Common myeloid progenitor, CD34-positive (primary cell): Measurements from ENCODE around the gene SAG.

Source experiments
- CTCF ChIA-PET: fragments of 350-600 bp; sonication (Branson Sonifier 250); formaldehyde crosslinking; loops from one replicate; lab custom pipeline; 2021; ENCODE audit warnings: antibody characterized with exemption; lab: Charles Lee
- POLR2A ChIA-PET: fragments of 350-600 bp; sonication (Branson Sonifier 250); formaldehyde crosslinking; loops from one replicate; lab custom pipeline; 2021; ENCODE audit warnings: antibody characterized with exemption; lab: Charles Lee
- DNase-seq, 3 donors: peaks; one replicate each; pipeline versions ENCODE4 v3.0.0 to v3.0.0-alpha.2; 2013
- H3K27ac ChIP-seq, 2 experiments: 1 replicate in 1 of 2; 2 replicates in 1 of 2; pipeline ENCODE4 v1.7.0; 2013; ENCODE audit warnings: inconsistent platforms in 2 of 2, low read length in 2 of 2, mild to moderate bottlenecking in 2 of 2, low read depth in 1 of 2, moderate library complexity in 1 of 2; ENCODE audit not compliant: severe bottlenecking in 2 of 2, insufficient read depth in 1 of 2, poor library complexity in 1 of 2
- H3K27me3 ChIP-seq, 5 experiments: replicated peaks in 2 of 5; 1 replicate in 3 of 5; 2 replicates in 2 of 5; pipeline versions ENCODE4 v1.6.1 to v1.7.0; 2013; ENCODE audit warnings: low read length in 4 of 5, mild to moderate bottlenecking in 2 of 5, moderate library complexity in 2 of 5, inconsistent platforms in 1 of 5; ENCODE audit not compliant: insufficient read depth in 5 of 5, control insufficient read depth in 4 of 5
- H3K36me3 ChIP-seq, 4 experiments: 1 replicate in 2 of 4; 2 replicates in 2 of 4; pipeline versions ENCODE4 v1.6.1 to v1.7.0; 2013; ENCODE audit warnings: low read length in 3 of 4, control low read depth in 1 of 4, mild to moderate bottlenecking in 1 of 4; ENCODE audit not compliant: control insufficient read depth in 4 of 4, insufficient read depth in 4 of 4
- H3K4me1 ChIP-seq, 4 experiments: 1 replicate in 3 of 4; 2 replicates in 1 of 4; pipeline versions ENCODE4 v1.6.1 to v1.7.1; 2013; ENCODE audit warnings: low read length in 3 of 4, mild to moderate bottlenecking in 3 of 4, control low read depth in 1 of 4, inconsistent platforms in 1 of 4, moderate library complexity in 1 of 4; ENCODE audit not compliant: control insufficient read depth in 4 of 4, insufficient read depth in 4 of 4; ENCODE audit errors: control extremely low read depth in 1 of 4
- H3K4me3 ChIP-seq, 7 experiments: 1 replicate in 4 of 7; 2 replicates in 3 of 7; pipeline versions ENCODE4 v1.5.1 to v1.7.0; 2013; ENCODE audit warnings: mild to moderate bottlenecking in 7 of 7, low read length in 6 of 7, moderate library complexity in 6 of 7, inconsistent platforms in 2 of 7, low read depth in 2 of 7, control low read depth in 1 of 7; ENCODE audit not compliant: insufficient read depth in 4 of 7, control insufficient read depth in 1 of 7; ENCODE audit errors: extremely low read depth in 1 of 7
- H3K9me3 ChIP-seq, 5 experiments: 1 replicate in 4 of 5; 2 replicates in 1 of 5; pipeline versions ENCODE4 v1.6.1 to v1.7.1; 2013; ENCODE audit warnings: low read length in 4 of 5, mild to moderate bottlenecking in 2 of 5, inconsistent platforms in 1 of 5, low read depth in 1 of 5, moderate library complexity in 1 of 5; ENCODE audit not compliant: control insufficient read depth in 4 of 5, insufficient read depth in 2 of 5; ENCODE audit errors: control extremely low read depth in 1 of 5
- WGBS: methylation state at CpG from one replicate; pipeline ENCODE4 v1.1.5; 2013; ENCODE audit not compliant: insufficient coverage; 5-methylcytosine and 5-hydroxymethylcytosine counted together

Gene SAG

DNA sequence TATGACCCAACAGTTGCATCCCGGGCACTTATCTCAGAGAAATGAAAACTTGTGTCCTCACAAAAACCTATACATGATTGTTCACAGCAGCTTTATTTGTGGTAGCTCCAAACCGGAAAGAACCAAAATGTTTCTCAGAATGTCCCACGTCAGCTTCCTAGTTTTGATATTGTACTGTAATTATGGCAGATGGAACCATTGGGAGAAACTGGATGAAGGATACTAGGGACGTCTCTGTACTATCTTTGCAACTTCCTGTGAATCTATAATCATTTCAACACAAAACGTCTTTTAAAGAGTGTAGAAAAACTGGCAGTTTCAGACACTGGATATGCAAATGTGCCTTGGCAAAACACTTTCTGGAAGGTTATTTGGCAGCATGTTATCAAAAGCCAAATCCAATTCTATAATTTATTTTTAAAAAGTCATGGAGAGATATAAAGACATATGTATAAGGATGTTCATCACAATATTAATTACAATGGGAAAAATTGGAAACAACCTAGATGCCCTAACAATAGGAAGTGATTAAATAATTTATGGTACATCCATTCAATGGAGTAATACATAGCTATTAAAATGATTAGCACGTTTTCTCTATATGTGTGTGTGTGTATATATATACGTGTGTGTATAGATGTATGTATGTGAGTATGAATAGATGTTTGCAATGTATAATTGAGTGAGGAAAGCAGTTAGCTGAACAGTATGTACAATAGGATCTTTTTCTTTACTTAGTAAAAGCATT is 9.8 kb downstream of the SAG start:
- WGBS = 100% methylated on average over 5 of the region's 7 CpGs
- Histone ChIP-seq H3K27ac (no peak overlapping the region), H3K9me3 (no peaks in the 10 kb centered on the region), H3K4me3 (no peak overlapping the region), H3K36me3 (no peaks in the 10 kb centered on the region), H3K4me1 (no peaks in the 10 kb centered on the region), H3K27me3 (no peaks in the 10 kb centered on the region)
- POLR2A ChIA-PET = no interaction called here
- CTCF ChIA-PET = interaction anchor here (0.6 to 2.0 kb wide), 6 partner anchors 10 to 129 kb away, joined by 3 to 4 read pairs (median 3); partner anchors contain the start of gene SAG
- DNase-seq = no peak

GRCh38 chr2:233319256-233319655 is 11.6 kb downstream of the SAG start:
- Histone ChIP-seq H3K9me3 (no peaks in the 10 kb centered on the region), H3K4me1 (no peaks in the 10 kb centered on the region), H3K27ac (no peak overlapping the region), H3K27me3 (no peaks in the 10 kb centered on the region), H3K36me3 (no peaks in the 10 kb centered on the region), H3K4me3 (no peak overlapping the region)
- CTCF ChIA-PET = no interaction called here
- no peak for DNase-seq
- 90% methylated on average over 3 of the region's 5 CpGs for WGBS
- POLR2A ChIA-PET = no interaction called here

DNA sequence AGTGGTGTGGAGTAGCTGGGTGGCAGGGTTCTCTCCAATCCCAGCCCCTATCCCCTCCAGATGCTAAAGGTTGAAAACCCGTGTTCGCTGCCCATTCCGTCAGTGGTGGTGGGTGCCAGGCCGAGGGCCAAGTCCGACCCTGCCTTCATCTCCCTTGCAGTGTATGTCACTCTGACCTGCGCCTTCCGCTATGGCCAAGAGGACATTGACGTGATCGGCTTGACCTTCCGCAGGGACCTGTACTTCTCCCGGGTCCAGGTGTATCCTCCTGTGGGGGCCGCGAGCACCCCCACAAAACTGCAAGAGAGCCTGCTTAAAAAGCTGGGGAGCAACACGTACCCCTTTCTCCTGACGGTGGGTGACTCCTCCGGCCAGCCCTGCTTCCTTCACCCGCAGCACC is 12.9 kb downstream of the SAG start:
- Histone ChIP-seq H3K9me3 (no peaks in the 10 kb centered on the region), H3K36me3 (no peaks in the 10 kb centered on the region), H3K4me1 (no peaks in the 10 kb centered on the region), H3K27me3 (no peaks in the 10 kb centered on the region), H3K4me3 (no peak overlapping the region), H3K27ac (no peak overlapping the region)
- DNase-seq = no peak
- POLR2A ChIA-PET = interaction anchor here (1.0 kb wide), 1 partner anchor 10 kb away, joined by 3 read pairs; no protein-coding TSS in a partner anchor
- CTCF ChIA-PET = interaction anchor here (0.9 to 2.8 kb wide), 3 partner anchors 10 to 17 kb away, joined by 3 to 8 read pairs (median 3); no protein-coding TSS in a partner anchor
- 98% methylated on average over 16 of the region's 17 CpGs for WGBS

DNA sequence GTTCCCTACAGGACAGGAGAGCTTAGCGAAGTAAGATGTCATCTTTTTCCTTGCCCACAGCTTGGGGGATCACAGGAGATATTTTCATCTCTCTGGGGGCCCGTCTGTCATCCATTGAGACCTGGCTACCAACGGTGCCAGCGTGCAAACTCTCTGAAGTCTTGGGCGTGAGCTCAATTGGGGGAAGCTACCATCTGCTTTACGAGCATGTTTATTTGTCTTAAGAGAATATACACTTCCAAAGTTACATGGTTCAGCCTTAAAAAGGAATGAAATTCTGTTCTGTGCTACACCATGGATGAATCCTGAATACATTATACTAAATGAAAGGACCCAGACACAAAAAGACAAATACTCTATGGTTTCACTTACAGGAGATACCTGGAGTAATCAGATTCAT is 13.6 kb downstream of the SAG start:
- no peaks in the 10 kb centered on the region for H3K36me3 ChIP-seq
- POLR2A ChIA-PET = interaction anchor here (1.0 kb wide), 1 partner anchor 11 kb away, joined by 3 read pairs; no protein-coding TSS in a partner anchor
- H3K27me3 ChIP-seq = no peaks in the 10 kb centered on the region
- H3K4me1 ChIP-seq = no peaks in the 10 kb centered on the region
- H3K9me3 ChIP-seq = no peaks in the 10 kb centered on the region
- CTCF ChIA-PET = interaction anchor here (0.8 to 2.8 kb wide), 5 partner anchors 9 to 480 kb away, joined by 3 to 8 read pairs (median 3); no protein-coding TSS in a partner anchor
- H3K4me3 ChIP-seq = no peak overlapping the region
- 97% methylated on average over 4 of the region's 6 CpGs for whole genome bisulfite sequencing
- H3K27ac ChIP-seq = no peak overlapping the region
- DNase-seq = no peak

DNA sequence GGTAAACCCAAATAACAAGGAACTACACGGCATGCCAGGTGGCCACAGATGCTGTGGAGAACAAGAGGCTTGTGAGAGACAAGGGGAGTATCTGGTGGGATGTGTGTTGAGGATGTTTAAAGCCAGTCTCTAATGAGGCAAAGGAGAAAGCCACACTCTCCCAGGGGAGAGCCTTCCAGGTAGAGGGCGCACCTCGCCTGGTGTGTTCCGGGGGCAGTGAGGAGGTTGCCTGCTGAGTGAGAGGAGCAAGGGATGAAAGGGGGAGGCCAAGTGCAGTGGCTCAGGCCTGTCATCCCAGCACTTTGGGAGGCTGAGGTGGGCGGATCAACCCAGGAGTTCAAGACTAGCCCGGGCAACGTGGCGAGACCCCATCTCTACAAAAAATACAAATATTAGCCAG is 16.2 kb downstream of the SAG start:
- Histone ChIP-seq H3K36me3 (no peaks in the 10 kb centered on the region), H3K9me3 (no peaks in the 10 kb centered on the region), H3K27me3 (no peaks in the 10 kb centered on the region), H3K4me3 (no peak overlapping the region), H3K27ac (no peak overlapping the region), H3K4me1 (no peaks in the 10 kb centered on the region)
- POLR2A ChIA-PET = no interaction called here
- WGBS = 100% methylated on average over 4 of the region's 8 CpGs
- no peak for DNase-seq
- CTCF ChIA-PET = no interaction called here

DNA sequence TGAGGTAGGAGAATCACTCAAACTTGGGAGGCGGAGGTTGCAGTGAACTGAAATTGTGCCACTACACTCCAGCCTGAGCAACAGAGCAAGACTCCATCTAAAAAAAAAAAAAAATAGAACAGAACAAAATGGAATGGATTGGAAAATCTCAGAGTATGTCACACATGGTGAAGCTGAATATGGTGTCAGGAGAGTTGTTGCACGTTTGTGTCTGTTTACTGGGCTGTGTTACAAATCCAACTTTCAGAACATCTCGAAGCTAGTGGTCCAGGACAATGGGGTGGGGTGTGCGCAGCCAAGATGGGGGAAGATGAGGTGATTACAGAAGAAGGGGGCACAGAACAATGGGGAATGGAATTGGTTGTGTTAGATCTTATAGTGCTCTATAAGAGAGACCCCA is 17.6 kb downstream of the SAG start:
- Histone ChIP-seq H3K9me3 (no peaks in the 10 kb centered on the region), H3K27ac (no peak overlapping the region), H3K4me3 (no peak overlapping the region), H3K27me3 (no peaks in the 10 kb centered on the region), H3K4me1 (peaks cover 0 to 10% (median 5%) of the 10 kb centered on the region in 4 experiments), H3K36me3 (no peaks in the 10 kb centered on the region)
- whole genome bisulfite sequencing = 0% methylated on average over 1 of the region's 4 CpGs
- ChIA-PET CTCF (interaction anchor here (1.4 kb wide), 1 partner anchor 12 kb away, joined by 3 read pairs; no protein-coding TSS in a partner anchor), POLR2A (no interaction called here)
- no peak for DNase-seq

DNA sequence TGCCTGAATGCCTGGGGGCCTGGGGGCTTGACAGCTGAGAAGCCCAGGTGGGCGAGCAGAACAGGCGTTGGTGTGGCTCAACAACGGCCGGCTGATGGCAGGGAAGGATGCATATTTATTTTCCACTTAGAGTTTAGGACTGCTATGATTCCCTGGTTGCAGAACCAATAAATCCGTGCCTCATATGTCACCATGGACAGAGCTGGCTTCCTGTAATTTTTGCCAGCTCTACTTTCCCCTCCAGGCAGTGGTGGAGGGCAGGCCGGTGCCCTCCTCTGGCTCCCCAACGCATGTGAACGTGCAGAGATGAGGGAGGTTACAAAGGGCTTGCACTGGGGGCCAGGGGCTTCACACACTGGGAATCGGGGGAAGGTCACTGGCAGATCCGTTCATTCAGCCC is 18.2 kb downstream of the SAG start:
- H3K27me3 ChIP-seq = no peaks in the 10 kb centered on the region
- no peaks in the 10 kb centered on the region for H3K9me3 ChIP-seq
- ChIA-PET POLR2A (interaction anchor here (0.7 kb wide), 1 partner anchor 1692 kb away, joined by 6 read pairs; no protein-coding TSS in a partner anchor), CTCF (interaction anchor here (1.4 kb wide), 1 partner anchor 13 kb away, joined by 3 read pairs; no protein-coding TSS in a partner anchor)
- no peaks in the 10 kb centered on the region for H3K36me3 ChIP-seq
- no peak overlapping the region for H3K27ac ChIP-seq
- peaks cover 0 to 10% (median 5%) of the 10 kb centered on the region in 4 experiments for H3K4me1 ChIP-seq
- no peak for DNase-seq
- WGBS = 86% methylated on average over 8 of the region's 10 CpGs
- no peak overlapping the region for H3K4me3 ChIP-seq
